IMR-90 (cell line): Measurements from ENCODE around the gene PMIS2. TPM values are rescaled to one million over a fixed set of nuclear protein-coding genes. Genes with fewer than 3 reads are reported as not detected.

Experiments used
- ATAC-seq: fragments of 200-7000 bp; cut with Tn5 transposase; 2 replicates; pipeline ENCODE4 v1.9.1; 2020; ENCODE audit warnings: low read depth, mild to moderate bottlenecking, moderate library complexity
- BruUV-seq: library from RNA; stranded (reverse); fragments of 400-500 nt; replicated peaks from 2 replicates; lab custom pipeline; 2021; lab: Mats Ljungman, UMichigan
- CTCF ChIA-PET: fragments of 300-600 bp; formaldehyde crosslinking; extraction: SDS; loops from one replicate; lab custom pipeline; 2021; ENCODE audit warnings: antibody characterized with exemption; lab: Yijun Ruan, JAX
- POLR2A ChIA-PET: fragments of 300-600 bp; sonication (Branson Sonifier 250); formaldehyde crosslinking; loops from one replicate; lab custom pipeline; 2022; ENCODE audit warnings: antibody characterized with exemption; ENCODE audit not compliant: unreplicated experiment; lab: Charles Lee
- DNase-seq: peaks from one replicate; pipeline ENCODE4 v3.0.0; 2013
- H2AFZ ChIP-seq: replicated peaks from 2 replicates; pipeline ENCODE3; 2013; ENCODE audit warnings: low read length, mild to moderate bottlenecking; ENCODE audit not compliant: poor library complexity
- H2AK5ac ChIP-seq: 2 replicates; pipeline ENCODE4 v1.6.1; 2013; ENCODE audit warnings: low read depth, low read length, inconsistent platforms
- H2AK9ac ChIP-seq: replicated peaks from 2 replicates; pipeline ENCODE3; 2013; ENCODE audit warnings: mild to moderate bottlenecking, low read depth, low read length, moderate library complexity; ENCODE audit not compliant: poor library complexity
- H2BK120ac ChIP-seq: 2 replicates; pipeline ENCODE4 v1.6.1; 2013; ENCODE audit warnings: low read depth, low read length, inconsistent platforms
- H2BK15ac ChIP-seq: 3 replicates; pipeline ENCODE4 v1.6.1; 2013; ENCODE audit warnings: low read depth, low read length, inconsistent platforms
- H2BK20ac ChIP-seq: 2 replicates; pipeline ENCODE4 v1.6.1; 2013; ENCODE audit warnings: low read depth, mild to moderate bottlenecking, inconsistent platforms, low read length, moderate library complexity
- H2BK5ac ChIP-seq: 2 replicates; pipeline ENCODE4 v1.6.1; 2013; ENCODE audit warnings: mild to moderate bottlenecking, low read depth, low read length, inconsistent platforms; ENCODE audit not compliant: poor library complexity, severe bottlenecking
- H3K14ac ChIP-seq: replicated peaks from 2 replicates; pipeline ENCODE4 v1.6.1; 2013; ENCODE audit warnings: low read depth, low read length, inconsistent platforms
- H3K18ac ChIP-seq: 2 replicates; pipeline ENCODE4 v1.6.1; 2013; ENCODE audit warnings: low read depth, low read length, control low read depth
- H3K23ac ChIP-seq: 2 replicates; pipeline ENCODE4 v1.6.1; 2013; ENCODE audit warnings: low read depth, low read length, inconsistent platforms
- H3K27ac ChIP-seq: 2 replicates; pipeline ENCODE4 v1.5.1; 2013; ENCODE audit warnings: mild to moderate bottlenecking, control low read depth, low read length; ENCODE audit not compliant: insufficient read depth
- H3K27me3 ChIP-seq: 2 replicates; pipeline ENCODE4 v1.6.1; 2013; ENCODE audit warnings: low read length; ENCODE audit not compliant: control insufficient read depth, insufficient read depth
- H3K36me3 ChIP-seq: 2 replicates; pipeline ENCODE4 v1.6.1; 2013; ENCODE audit warnings: low read length, mixed read lengths; ENCODE audit not compliant: control insufficient read depth, insufficient read depth
- H3K4ac ChIP-seq: 2 replicates; pipeline ENCODE4 v1.6.1; 2013; ENCODE audit warnings: low read depth, low read length, inconsistent platforms
- H3K4me1 ChIP-seq: 2 replicates; pipeline ENCODE4 v1.6.1; 2013; ENCODE audit warnings: low read length, mixed read lengths; ENCODE audit not compliant: control insufficient read depth, insufficient read depth
- H3K4me2 ChIP-seq: 2 replicates; pipeline ENCODE4 v1.6.1; 2013; ENCODE audit warnings: low read depth, mild to moderate bottlenecking, control low read depth, low read length, moderate library complexity
- H3K4me3 ChIP-seq: 2 replicates; pipeline ENCODE4 v1.5.1; 2013; ENCODE audit warnings: low read depth, mild to moderate bottlenecking, control low read depth, low read length, moderate library complexity; ENCODE audit not compliant: insufficient read depth
- H3K56ac ChIP-seq: 2 replicates; pipeline ENCODE4 v1.6.1; 2013; ENCODE audit warnings: low read length, inconsistent platforms; ENCODE audit not compliant: insufficient read depth; ENCODE audit errors: extremely low read depth
- H3K79me1 ChIP-seq, 2 experiments: 2 replicates each; pipeline ENCODE4 v1.6.1; 2013; ENCODE audit warnings: low read length in 2 of 2, inconsistent platforms in 1 of 2, low read depth in 1 of 2
- H3K9ac ChIP-seq: 2 replicates; pipeline ENCODE4 v1.6.1; 2013; ENCODE audit warnings: low read depth, low read length, control low read depth
- H3K9me1 ChIP-seq: 2 replicates; pipeline ENCODE4 v1.6.1; 2013; ENCODE audit warnings: low read length, inconsistent platforms; ENCODE audit not compliant: insufficient read depth
- H3K9me3 ChIP-seq: 2 replicates; pipeline ENCODE4 v1.6.1; 2013; ENCODE audit warnings: low read length; ENCODE audit not compliant: control insufficient read depth, insufficient read depth
- H4K20me1 ChIP-seq: 2 replicates; pipeline ENCODE4 v1.6.1; 2013; ENCODE audit warnings: low read length, inconsistent platforms; ENCODE audit not compliant: insufficient read depth
- H4K5ac ChIP-seq: 2 replicates; pipeline ENCODE4 v1.6.1; 2013; ENCODE audit warnings: mild to moderate bottlenecking, low read depth, low read length, control low read depth
- H4K8ac ChIP-seq, 2 experiments: 2 replicates each; pipeline ENCODE4 v1.6.1; 2013; ENCODE audit warnings: low read depth in 2 of 2, low read length in 2 of 2, control low read depth in 1 of 2, inconsistent platforms in 1 of 2
- H4K91ac ChIP-seq: 2 replicates; pipeline ENCODE4 v1.6.1; 2013; ENCODE audit warnings: low read depth, low read length, inconsistent platforms; ENCODE audit not compliant: insufficient read depth
- BHLHE40 ChIP-seq: fragments of 150-350 bp; IDR thresholded peaks from 2 replicates; pipeline ENCODE4 v1.6.1; 2016; ENCODE audit warnings: mild to moderate bottlenecking, low read depth, low read length
- CEBPB ChIP-seq: IDR thresholded peaks from 2 replicates; pipeline ENCODE4 v1.6.1; 2012; ENCODE audit warnings: low read depth, low read length, improper control_type of control experiment
- CHD1 ChIP-seq: IDR thresholded peaks from 2 replicates; pipeline ENCODE4 v1.6.1; 2012; ENCODE audit warnings: low read depth, low read length, improper control_type of control experiment
- ELK1 ChIP-seq: fragments of 150-350 bp; IDR thresholded peaks from 2 replicates; pipeline ENCODE4 v1.6.1; 2016; ENCODE audit warnings: low read depth, mild to moderate bottlenecking, low read length, moderate library complexity, borderline replicate concordance
- FOS ChIP-seq: fragments of 150-350 bp; IDR thresholded peaks from 2 replicates; pipeline ENCODE4 v1.6.1; 2016; ENCODE audit warnings: low read depth, low read length
- MAFK ChIP-seq: IDR thresholded peaks from 2 replicates; pipeline ENCODE4 v1.6.1; 2012; ENCODE audit warnings: low read depth, low read length, improper control_type of control experiment
- MAZ ChIP-seq: IDR thresholded peaks from 2 replicates; pipeline ENCODE4 v1.6.1; 2012; ENCODE audit warnings: low read depth, mild to moderate bottlenecking, low read length, improper control_type of control experiment, moderate library complexity, borderline replicate concordance
- MXI1 ChIP-seq: IDR thresholded peaks from 2 replicates; pipeline ENCODE4 v1.6.1; 2012; ENCODE audit warnings: low read depth, mild to moderate bottlenecking, low read length, moderate library complexity, borderline replicate concordance
- NFE2L2 ChIP-seq: fragments of 150-350 bp; IDR thresholded peaks from 2 replicates; pipeline ENCODE4 v1.6.1; 2016; ENCODE audit warnings: low read depth, mild to moderate bottlenecking, low read length
- POLR2A ChIP-seq: IDR thresholded peaks from 2 replicates; pipeline ENCODE4 v1.6.1; 2012; ENCODE audit warnings: mild to moderate bottlenecking, low read depth, low read length
- RAD21 ChIP-seq: IDR thresholded peaks from 2 replicates; pipeline ENCODE4 v1.6.1; 2012; ENCODE audit warnings: low read length, improper control_type of control experiment
- RCOR1 ChIP-seq: IDR thresholded peaks from 2 replicates; pipeline ENCODE4 v1.6.1; 2012; ENCODE audit warnings: mild to moderate bottlenecking, low read length, improper control_type of control experiment; ENCODE audit not compliant: insufficient replicate concordance
- RFX5 ChIP-seq: IDR thresholded peaks from 2 replicates; pipeline ENCODE4 v1.8.0; 2012; ENCODE audit warnings: low read depth, mild to moderate bottlenecking, low read length, moderate library complexity
- SMC3 ChIP-seq: fragments of 150-350 bp; IDR thresholded peaks from 2 replicates; pipeline ENCODE4 v1.6.1; 2016; ENCODE audit warnings: low read depth, mild to moderate bottlenecking, antibody characterized with exemption, low read length, moderate library complexity
- USF2 ChIP-seq: fragments of 150-350 bp; IDR thresholded peaks from 2 replicates; pipeline ENCODE4 v1.6.1; 2017; ENCODE audit warnings: mild to moderate bottlenecking, antibody characterized with exemption, low read length, low read depth
- WGBS, 2 experiments: methylation state at CpG; one replicate each; pipeline versions ENCODE4 v1.1.5 to v1.1.7; 2013; ENCODE audit warnings: missing lambda C conversion rate in 2 of 2; ENCODE audit not compliant: insufficient read length in 1 of 2; ENCODE audit errors: extremely low coverage in 2 of 2; 5-methylcytosine and 5-hydroxymethylcytosine counted together
- dilution Hi-C: fragments of 300-500 bp; cut with HindIII; formaldehyde crosslinking; loops from one replicate; pipeline ENCODE4 v1.14.3; 2018; ENCODE audit warnings: low sequenced_read_pairs; ENCODE audit not compliant: unreplicated experiment
- in situ Hi-C: fragments of 300-500 bp; cut with MboI; formaldehyde crosslinking; loops from 3 replicates; pipeline ENCODE4 v1.14.3; 2019; ENCODE audit warnings: low sequenced_read_pairs, inconsistent platforms, mixed read lengths
- intact Hi-C: fragments of 100-400 bp; cut with micrococcal nuclease; formaldehyde crosslinking; loops from 2 replicates; pipeline ENCODE4 v1.10.0; 2022
- polyA plus RNA-seq, 3 experiments: library from polyadenylated mRNA; depleted of rRNA; stranded (reverse); fragments of >200 nt; gene quantifications; 2 replicates each; pipeline ENCODE4 v1.2.3, GENCODE V29; 2012; ENCODE audit warnings: low replicate concordance in 1 of 3
- total RNA-seq: library from RNA; depleted of rRNA; stranded (reverse); fragments of >200 nt; gene quantifications from 2 replicates; pipeline ENCODE4 v1.2.3, GENCODE V29; 2012

PMIS2 gene
- total and polyA plus RNA-seq, 2 of the 4 experiments (the other 2 are of a cell fraction): not detected

GRCh38 chr19:35622750-35623149 is 36.8 kb downstream of the PMIS2 start:
- ChIA-PET CTCF (no interaction called here), POLR2A (no interaction called here)
- BruUV-seq: no TSS peak
- in situ Hi-C loops (no loop called here), intact Hi-C loops (no loop called here), dilution Hi-C loops (no loop called here)
- Histone ChIP-seq H2AK5ac (no peak overlapping the region), H3K9ac (no peak overlapping the region), H3K4me2 (no peak overlapping the region), H3K79me1 (no peaks in the 10 kb centered on the region), H4K8ac (no peak overlapping the region), H3K4me1 (no peaks in the 10 kb centered on the region), H4K5ac (no peak overlapping the region), H3K4ac (no peak overlapping the region), H3K36me3 (peaks cover 5% of the 10 kb centered on the region; the same call in 1 of the 2 replicates), H2AFZ (no peak overlapping the region), H3K9me1 (no peaks in the 10 kb centered on the region), H4K20me1 (no peaks in the 10 kb centered on the region), H2BK5ac (no peak overlapping the region), H3K56ac (no peak overlapping the region), H3K18ac (no peak overlapping the region), H3K9me3 (no peaks in the 10 kb centered on the region), H3K27me3 (no peaks in the 10 kb centered on the region), H3K4me3 (no peak overlapping the region), H4K91ac (no peak overlapping the region), H2BK15ac (no peak overlapping the region), H3K27ac (no peak overlapping the region), H2BK120ac (no peak overlapping the region), H2BK20ac (no peak overlapping the region), H3K23ac (no peak overlapping the region), H3K14ac (no peak overlapping the region), H2AK9ac (no peak overlapping the region)
- 96% methylated on average over 4 of the region's 13 CpGs; no CpG with 5 or more reads in 1 of the 2 experiments for WGBS, 2 experiments
- no peak for DNase-seq
- ATAC-seq: no peak
- TF ChIP-seq FOS (no peak), SMC3 (no peak), MAFK (no peak), MAZ (no peak), NFE2L2 (no peak), MXI1 (no peak), RFX5 (no peak), CHD1 (no peak), ELK1 (no peak), RAD21 (no peak), RCOR1 (no peak), POLR2A (no peak), CEBPB (no peak), USF2 (no peak), BHLHE40 (no peak)
